ENCODE data around the gene TIGAR.

Gene TIGAR

GRCh38 chr12:4282892-4283511 is 38.0 kb upstream of the TIGAR start:
- no peak for DNase-seq (ENCODE audit: low read depth)

GRCh38 chr12:4283512-4284255 is 37.3 kb upstream of the TIGAR start:
- DNase-seq (ENCODE audit: low read depth) = no peak

- no peak for DNase-seq (ENCODE audit: low read depth)
Measured at GRCh38 chr12:4284306-4284705, 36.7 kb upstream of the TIGAR start.

GRCh38 chr12:4285070-4285469 is 35.9 kb upstream of the TIGAR start:
- DNase-seq (ENCODE audit: low read depth) = no peak

GRCh38 chr12:4286228-4286627 is 34.8 kb upstream of the TIGAR start:
- no peak for DNase-seq (ENCODE audit: low read depth)

- DNase-seq (ENCODE audit: low read depth) = no peak
Measured at GRCh38 chr12:4286771-4287317, 34.2 kb upstream of the TIGAR start.

GRCh38 chr12:4287325-4288211 is 33.4 kb upstream of the TIGAR start:
- no peak for DNase-seq (ENCODE audit: low read depth)

- no peak for DNase-seq (ENCODE audit: low read depth)
Measured at GRCh38 chr12:4288296-4289131, 32.5 kb upstream of the TIGAR start.

- DNase-seq (ENCODE audit: low read depth) = no peak
Measured at GRCh38 chr12:4289231-4289878, 31.7 kb upstream of the TIGAR start.

- DNase-seq (ENCODE audit: low read depth) = no peak
Measured at GRCh38 chr12:4289998-4290790, 30.8 kb upstream of the TIGAR start.

GRCh38 chr12:4292341-4293073 is 28.5 kb upstream of the TIGAR start:
- no peak for DNase-seq (ENCODE audit: low read depth)

- DNase-seq (ENCODE audit: low read depth) = peak; percentile 52
Measured at GRCh38 chr12:4293299-4293965, 27.6 kb upstream of the TIGAR start.

GRCh38 chr12:4293966-4294505 is 27.0 kb upstream of the TIGAR start:
- DNase-seq (ENCODE audit: low read depth) = no peak

- DNase-seq (ENCODE audit: low read depth) = no peak
Measured at GRCh38 chr12:4296751-4297150, 24.3 kb upstream of the TIGAR start.

- DNase-seq (ENCODE audit: low read depth) = no peak
Measured at GRCh38 chr12:4297617-4298016, 23.4 kb upstream of the TIGAR start.

- DNase-seq (ENCODE audit: low read depth) = no peak
Measured at GRCh38 chr12:4300883-4301282, 20.1 kb upstream of the TIGAR start.

- DNase-seq (ENCODE audit: low read depth) = no peak
Measured at GRCh38 chr12:4301932-4302501, 19.0 kb upstream of the TIGAR start.

GRCh38 chr12:4302881-4303280 is 18.1 kb upstream of the TIGAR start:
- no peak for DNase-seq (ENCODE audit: low read depth)
